ENCODE data around the gene TIAM2.
"Not testable (repeated sequence)": the region's sequence is repeated elsewhere in the genome, so short reads cannot be mapped to it uniquely, and the experiment has no call there.

TIAM2 gene

GRCh38 chr6:155106456-155107115, 111.5 kb downstream of the TIAM2 start:
- no peak for DNase-seq

GRCh38 chr6:155107432-155108069, 112.4 kb downstream of the TIAM2 start:
- DNase-seq: no peak

- peak; percentile 25 for DNase-seq
Observed at GRCh38 chr6:155108070-155108820, 113.1 kb downstream of the TIAM2 start.

GRCh38 chr6:155110721-155111120, 115.6 kb downstream of the TIAM2 start:
- no peak for DNase-seq

- DNase-seq: no peak
Observed at GRCh38 chr6:155112757-155113156, 117.6 kb downstream of the TIAM2 start.

- no peak for DNase-seq
Observed at GRCh38 chr6:155115893-155116570, 120.9 kb downstream of the TIAM2 start.

- DNase-seq: no peak
Observed at GRCh38 chr6:155116571-155116910, 121.4 kb downstream of the TIAM2 start.

GRCh38 chr6:155117256-155117655, 122.1 kb downstream of the TIAM2 start:
- no peak for DNase-seq

GRCh38 chr6:155117785-155118184, 122.7 kb downstream of the TIAM2 start:
- DNase-seq: no peak

GRCh38 chr6:155119201-155119600, 124.1 kb downstream of the TIAM2 start:
- not testable (repeated sequence) for DNase-seq

- no peak for DNase-seq
Observed at GRCh38 chr6:155120034-155120433, 124.9 kb downstream of the TIAM2 start.

- DNase-seq: no peak
Observed at GRCh38 chr6:155121294-155121693, 126.2 kb downstream of the TIAM2 start.

GRCh38 chr6:155121699-155122098, 126.6 kb downstream of the TIAM2 start:
- DNase-seq: no peak

- DNase-seq: no peak
Observed at GRCh38 chr6:155122199-155122950, 127.3 kb downstream of the TIAM2 start.

- no peak for DNase-seq
Observed at GRCh38 chr6:155123520-155123919, 128.4 kb downstream of the TIAM2 start.

- DNase-seq: no peak
Observed at GRCh38 chr6:155125906-155126305, 130.8 kb downstream of the TIAM2 start.

- DNase-seq: no peak
Observed at GRCh38 chr6:155126727-155127439, 131.8 kb downstream of the TIAM2 start.

- no peak for DNase-seq
Observed at GRCh38 chr6:155128977-155129376, 133.9 kb downstream of the TIAM2 start.

GRCh38 chr6:155129744-155130143, 134.6 kb downstream of the TIAM2 start:
- no peak for DNase-seq

- no peak for DNase-seq
Observed at GRCh38 chr6:155130161-155130853, 135.2 kb downstream of the TIAM2 start.

- DNase-seq: no peak
Observed at GRCh38 chr6:155132617-155133016, 137.5 kb downstream of the TIAM2 start.

- no peak for DNase-seq
Observed at GRCh38 chr6:155141002-155141401, 145.9 kb downstream of the TIAM2 start.
